ENCODE results near the gene PARVB.

PARVB gene

DNA sequence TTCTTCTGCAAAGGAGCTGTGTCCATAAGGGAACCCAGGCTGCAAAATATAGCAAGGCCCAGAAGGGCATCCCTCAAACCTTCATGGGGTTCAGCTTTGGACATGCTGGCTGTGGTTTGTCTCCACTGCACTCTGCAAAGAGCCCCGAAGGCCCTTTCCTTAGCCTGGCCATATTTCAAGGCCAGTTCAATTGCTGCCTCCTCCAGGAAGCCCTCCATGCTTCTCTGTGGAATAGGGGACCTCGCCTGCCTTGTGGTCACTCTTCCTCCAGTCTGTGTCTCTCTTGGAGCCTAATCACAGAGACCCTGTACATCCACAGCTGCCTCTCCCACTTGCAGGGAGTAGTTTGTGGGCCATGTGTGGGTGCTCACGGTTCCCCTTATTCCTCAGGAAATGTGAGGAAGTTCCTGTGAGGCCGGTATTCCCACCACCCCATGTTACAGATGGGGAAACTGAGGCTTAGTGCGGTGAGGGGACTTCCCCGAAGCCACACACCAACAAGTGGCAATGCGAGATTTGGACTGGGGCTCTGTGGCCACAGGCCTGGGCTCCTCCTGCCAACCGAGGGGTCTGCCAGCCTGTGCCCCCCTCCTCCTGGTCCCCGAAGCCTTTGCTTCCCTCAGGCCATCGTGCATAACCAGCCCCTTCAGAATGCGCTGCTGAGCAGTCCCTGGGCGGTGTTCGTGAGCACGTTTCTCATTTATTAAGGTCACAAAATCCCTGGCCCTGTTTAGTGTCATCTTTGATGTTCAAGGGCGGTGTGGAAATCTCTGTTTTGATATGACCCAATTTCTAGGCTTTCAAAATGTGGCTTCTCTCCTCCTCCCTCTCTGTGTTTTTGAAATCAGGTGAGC lies 65.8 kb downstream of the PARVB start:
- DNase-seq (ENCODE audit: low read depth): no peak

DNA sequence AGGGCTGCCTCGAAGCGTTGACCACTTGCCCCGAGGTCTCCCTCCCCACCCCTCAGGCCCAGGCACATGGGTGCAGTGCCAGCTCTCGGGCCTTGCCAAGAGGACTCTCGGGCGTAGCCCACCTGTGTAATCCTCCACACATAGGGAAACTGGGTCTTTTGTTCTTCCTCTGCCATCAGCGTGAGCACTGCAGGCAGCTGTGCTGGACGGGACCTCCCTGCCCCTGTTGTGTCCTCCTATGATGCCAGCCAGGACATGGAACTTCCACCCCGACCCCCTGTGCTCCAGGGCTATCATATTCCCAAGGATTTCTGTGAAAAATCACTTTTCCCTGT lies 66.4 kb downstream of the PARVB start:
- DNase-seq (ENCODE audit: low read depth): no peak

DNA sequence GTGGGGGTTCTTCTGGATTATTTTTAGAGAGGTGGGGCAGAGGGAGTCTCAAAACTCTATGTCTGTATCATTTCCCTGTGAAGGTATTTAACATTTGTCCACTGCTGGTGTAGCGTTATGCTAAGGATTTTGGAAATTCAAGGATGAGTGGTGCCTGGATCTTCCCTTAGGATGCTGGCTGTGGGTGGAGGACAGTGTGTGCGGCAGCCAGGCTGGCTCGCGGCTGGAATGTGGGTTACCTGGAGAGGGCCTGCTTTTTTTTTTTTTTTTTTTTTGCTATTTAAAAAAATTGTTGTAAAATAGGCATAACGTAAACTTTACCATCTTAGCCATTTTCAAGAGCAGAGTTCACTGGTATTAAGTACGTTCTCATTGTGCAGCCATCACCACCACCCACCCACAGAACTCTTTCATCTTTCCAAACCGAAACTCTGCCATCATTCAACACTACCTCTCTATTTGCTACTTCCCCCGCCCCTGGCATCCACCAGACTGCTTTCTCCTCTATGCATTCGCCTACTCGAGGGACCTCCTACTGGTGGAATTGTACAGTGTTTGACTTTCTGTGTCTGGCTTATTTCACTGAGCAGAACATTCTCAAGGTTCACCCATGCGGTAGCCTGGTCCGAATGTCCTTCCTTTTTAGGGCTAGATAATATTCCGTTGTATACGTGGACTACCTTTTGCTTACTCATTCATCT lies 67.1 kb downstream of the PARVB start:
- no peak for DNase-seq (ENCODE audit: low read depth)

DNA sequence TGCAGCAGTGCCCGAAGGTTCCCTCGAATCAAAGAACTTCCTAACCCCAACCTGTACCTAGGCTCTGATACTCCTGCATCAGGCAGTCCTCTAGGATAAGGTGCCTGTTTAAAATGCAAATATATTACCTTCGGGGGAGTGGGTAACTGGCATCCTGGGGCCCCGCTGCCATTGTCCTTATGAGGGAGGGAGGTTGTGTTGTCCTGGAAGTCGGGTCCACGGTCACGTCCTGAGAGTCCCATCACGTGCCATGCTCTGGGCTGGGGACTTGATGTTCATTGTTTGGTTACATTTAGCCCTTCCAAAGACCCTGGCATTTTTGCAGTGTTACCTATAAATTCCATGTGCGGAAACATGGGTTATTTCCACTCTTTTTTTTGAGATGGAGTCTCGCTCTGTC lies 67.6 kb downstream of the PARVB start:
- DNase-seq (ENCODE audit: low read depth): no peak

DNA sequence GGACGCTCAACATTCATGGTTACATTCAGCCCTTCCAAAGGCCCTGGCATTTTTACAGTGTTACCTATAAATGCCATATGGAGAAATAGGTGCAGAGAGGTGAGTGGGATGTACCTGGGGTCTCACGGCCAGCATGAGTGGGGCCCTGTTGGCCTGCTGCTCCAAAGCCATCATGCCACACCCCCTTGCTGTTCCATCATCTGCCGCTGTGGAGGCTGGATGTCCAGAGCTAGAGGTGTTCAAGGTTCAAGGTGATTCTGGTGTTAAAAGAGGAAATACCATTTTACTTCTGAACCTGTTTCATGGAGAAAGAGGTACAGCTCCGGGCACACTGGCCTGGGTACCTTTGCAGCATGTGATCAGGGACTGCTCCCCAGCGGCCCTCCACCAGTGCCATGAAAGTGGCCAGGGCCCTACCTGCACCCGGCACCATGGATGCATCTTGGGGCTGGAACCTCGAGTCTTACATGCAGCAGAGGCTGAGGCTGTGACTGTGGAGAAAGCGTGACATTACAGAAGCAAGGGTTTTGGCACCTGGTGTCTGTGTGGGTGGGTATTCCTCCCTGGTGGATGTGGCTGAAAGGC lies 68.6 kb downstream of the PARVB start:
- DNase-seq (ENCODE audit: low read depth): no peak

DNA sequence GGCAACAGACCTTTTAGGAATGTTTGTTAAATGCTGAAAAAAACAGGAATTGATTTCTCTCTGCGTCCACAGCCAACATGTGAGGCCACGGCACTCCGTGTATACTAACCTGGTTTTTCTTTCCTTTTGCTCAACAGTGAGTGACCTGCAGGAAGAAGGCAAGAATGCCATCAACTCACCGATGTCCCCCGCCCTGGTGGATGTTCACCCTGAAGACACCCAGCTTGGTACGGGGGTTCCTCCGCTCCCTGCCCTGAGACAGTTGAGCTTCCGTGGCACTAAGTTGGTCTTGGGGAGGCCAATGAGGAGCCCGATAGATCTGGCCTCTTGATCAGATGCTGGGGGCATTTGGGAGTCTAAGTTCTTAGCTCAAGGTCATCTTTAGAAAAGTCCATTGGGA lies 69.7 kb downstream of the PARVB start:
- DNase-seq (ENCODE audit: low read depth): no peak

DNA sequence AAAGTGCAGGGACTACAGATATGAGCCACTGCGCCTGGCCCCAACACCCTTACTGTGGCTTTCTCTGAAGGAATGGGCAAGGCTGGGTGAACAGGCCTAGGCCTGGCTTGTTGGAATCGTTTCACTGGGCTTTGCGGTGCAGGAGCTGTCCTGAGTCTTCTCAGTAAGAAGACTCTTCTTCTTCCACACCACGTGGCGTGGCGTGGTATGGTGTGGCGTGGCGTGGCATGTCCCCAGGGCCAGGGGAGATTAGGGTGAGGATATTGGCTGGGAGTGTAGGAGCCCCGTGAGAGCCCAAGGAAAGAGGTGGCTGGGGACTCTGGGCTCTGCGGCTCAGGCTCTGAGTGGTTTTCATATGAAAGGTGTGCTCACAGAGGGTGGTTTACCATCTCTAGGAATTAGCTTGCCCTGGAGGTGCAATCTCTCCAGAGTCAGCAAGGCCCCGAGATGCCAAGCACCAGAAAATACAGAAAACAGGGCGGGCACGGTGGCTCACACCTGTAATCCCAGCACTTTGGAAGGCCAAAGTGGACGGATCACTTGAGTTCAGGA lies 70.7 kb downstream of the PARVB start:
- no peak for DNase-seq (ENCODE audit: low read depth)

DNA sequence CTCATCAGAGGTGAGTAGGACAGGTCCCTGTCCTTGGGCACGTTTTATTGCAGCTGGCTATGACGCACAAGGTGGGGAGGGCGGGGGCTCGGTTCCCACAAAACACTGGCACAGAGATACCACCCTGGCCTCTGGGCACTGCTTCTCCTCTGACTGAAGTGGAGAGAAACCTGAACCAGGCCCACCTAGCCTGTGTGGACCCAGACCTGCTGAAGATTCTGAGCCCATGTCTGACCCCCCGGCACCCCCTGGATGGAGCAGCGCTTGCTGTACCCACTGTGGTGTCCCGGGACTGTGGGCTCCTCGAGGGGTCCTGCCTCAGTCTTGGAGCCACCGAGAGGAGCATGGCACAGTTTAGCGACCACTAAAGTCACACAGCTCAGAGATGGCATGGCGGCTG lies 72.6 kb downstream of the PARVB start:
- no peak for DNase-seq (ENCODE audit: low read depth)

DNA sequence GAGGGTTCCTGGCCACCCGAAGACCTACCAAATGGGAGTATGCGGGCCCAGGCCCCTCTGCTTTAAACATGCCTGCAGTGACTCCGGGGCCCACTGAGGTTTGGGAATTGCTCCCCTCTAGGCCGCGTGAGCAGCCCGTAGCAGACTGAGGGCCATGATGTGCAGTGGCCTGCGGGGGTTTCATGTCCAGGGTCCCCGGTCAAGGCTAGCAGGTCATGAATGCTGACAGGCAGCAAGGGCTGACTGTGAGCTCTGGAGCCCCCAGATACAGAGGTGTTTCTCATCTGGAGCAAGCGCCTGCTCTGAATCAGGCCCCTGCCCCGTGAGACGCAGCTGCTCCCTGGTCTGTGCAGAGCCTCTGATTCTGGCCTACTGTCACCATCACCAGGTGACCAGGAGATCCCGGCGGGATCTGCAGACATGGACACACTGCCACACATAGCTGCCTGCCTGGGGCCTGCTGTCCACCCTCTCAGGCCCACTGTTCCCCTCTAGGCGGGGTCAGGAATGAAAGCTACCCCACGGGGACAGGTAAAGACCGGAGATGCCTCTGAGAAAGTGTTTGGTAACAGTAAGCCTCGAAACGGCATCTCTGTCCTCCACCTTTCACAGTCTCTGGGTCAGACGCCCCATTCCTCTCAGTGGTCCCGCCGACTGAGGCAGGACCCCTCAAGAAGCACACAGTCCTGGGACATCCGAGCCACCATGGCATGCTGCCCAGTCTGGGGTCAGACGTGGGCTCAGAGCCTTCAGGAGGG lies 73.3 kb downstream of the PARVB start:
- no peak for DNase-seq (ENCODE audit: low read depth)

DNA sequence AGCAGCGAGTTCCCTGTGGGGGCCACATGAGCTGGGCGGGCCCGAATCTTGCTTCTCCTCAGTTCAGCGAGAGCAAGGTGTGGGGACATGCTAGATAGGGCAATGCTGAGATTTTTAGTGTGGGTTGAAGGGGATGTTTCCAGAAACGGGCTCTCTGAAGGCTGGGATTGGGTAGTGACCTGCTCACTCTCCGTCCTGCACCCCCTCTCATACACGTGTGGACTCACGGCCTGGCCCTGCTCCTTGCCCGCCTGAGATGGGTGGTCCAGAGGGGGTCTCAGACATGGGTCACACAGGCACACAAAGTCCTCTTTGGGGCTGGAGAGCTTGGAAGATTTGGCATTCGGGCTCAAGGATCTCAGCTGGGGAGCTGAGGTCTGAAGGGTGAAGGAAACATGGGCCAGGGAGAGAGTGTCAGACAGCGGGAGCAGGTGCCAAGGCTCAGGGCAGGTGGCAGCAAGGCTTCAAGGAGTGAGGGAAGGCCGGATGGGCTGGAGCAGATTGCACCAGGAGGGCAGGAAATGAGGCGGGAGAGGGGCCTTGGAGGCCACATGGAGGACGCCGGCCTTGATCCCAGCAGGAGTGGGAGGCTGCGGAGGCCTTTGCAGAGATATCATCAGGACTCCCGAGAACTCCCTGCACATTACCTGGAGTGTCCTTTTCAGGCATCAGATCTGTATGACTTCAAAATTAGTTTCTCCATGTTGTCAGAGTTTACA lies 74.1 kb downstream of the PARVB start:
- DNase-seq (ENCODE audit: low read depth): no peak

DNA sequence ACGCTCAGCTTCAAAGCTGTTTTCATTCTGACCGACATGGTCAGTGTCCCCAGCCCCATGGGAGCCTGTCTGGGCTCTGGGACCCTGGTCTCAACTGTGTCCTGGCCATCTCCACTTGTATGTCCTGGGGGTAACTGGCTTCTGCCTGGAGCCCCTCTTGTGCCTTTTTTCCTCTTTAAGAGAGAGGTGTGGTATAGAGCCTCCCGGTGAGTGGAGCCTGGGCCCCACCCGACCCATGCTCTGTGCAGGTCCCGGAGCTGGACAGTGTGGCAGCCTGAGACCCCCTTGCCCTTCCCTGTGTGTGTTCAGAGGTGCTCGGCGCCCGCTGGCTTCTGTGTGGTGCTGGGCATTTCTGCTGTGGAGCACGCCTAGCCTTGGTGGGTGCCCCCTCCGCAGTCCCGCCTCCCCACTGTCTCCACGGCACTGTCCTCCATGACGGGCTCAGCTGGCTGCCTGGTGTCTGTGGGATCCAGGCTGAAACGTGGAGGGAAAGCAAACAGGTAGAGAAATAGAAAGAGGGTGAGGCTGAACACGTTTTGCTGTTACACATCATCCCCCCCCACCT lies 74.9 kb downstream of the PARVB start:
- DNase-seq (ENCODE audit: low read depth): no peak

DNA sequence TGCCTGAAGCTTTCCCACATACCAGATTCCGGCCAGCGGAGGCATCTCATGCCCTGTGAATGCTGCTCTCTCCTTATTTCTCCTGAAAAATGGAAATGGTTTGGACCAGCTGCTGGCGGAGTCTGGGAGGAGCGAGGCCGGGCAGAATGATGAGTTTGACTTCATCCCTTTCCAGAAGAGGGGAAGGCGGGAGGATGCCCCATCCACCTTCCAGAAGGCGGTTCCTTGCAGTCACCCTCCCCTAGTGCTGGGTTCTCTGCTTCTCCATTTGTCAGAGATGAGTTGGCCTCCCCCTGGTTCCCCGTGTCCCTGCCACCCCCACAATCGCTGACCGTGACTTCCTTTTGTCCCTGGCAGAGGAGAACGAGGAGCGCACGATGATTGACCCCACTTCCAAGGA lies 75.6 kb downstream of the PARVB start:
- DNase-seq (ENCODE audit: low read depth): no peak

DNA sequence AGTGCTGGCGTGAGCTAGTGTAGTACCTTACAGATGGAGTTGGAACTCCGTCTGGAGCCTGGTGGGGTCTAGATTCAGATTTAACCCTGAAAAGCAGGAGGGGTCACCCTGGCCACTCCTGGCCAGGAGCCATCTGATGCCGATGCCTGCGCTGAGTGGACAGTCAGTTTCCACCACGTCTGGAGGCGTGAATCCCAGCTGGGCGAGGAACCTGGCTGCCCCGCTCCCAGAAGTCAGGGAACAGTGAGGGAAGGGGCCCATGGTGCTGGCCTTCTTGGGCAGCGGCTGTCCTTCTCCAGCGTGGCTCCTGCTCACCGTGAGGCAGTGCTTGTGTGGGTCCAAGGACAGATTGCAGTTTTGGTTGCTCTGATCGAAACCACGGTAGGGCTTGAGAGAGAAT lies 76.3 kb downstream of the PARVB start:
- DNase-seq (ENCODE audit: low read depth): no peak

DNA sequence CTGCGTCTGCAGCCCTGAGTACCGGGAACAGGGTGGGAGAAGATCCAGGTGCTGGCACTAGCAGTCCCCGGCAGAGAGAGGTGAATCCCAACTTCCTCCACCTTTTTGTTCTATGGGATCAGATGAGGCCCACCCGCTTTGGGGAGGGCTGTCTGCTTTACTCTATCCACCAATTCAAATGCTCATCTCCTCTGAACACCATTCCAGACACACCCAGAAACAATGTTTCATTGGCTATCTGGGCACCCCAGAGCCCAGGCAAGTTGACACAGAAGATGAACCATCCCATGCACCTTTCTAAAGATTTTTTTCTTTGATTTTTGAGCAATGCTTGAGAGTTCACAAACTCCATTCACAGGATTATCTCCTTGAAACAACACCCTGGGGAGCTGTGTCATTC lies 78.0 kb downstream of the PARVB start:
- no peak for DNase-seq (ENCODE audit: low read depth)

DNA sequence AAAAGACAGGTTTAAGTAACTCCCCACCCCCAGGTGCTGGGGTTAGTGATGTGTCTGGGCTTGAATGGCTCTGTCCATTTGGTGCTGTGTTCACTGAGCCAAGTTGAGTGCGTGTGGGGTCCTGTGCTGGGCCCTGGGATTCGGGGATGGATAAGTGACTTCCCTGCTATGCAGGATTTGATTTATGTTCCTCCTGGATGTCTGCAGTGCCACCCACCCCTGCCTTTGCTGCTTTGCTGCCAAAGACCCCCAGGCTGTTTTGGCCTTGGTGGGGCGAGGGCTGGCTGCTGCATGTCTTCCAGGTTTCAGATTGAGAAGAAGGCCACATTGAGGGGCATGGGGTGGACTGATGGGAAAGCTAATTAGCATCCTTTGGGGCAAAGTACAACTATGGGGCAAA lies 78.8 kb downstream of the PARVB start:
- no peak for DNase-seq (ENCODE audit: low read depth)

DNA sequence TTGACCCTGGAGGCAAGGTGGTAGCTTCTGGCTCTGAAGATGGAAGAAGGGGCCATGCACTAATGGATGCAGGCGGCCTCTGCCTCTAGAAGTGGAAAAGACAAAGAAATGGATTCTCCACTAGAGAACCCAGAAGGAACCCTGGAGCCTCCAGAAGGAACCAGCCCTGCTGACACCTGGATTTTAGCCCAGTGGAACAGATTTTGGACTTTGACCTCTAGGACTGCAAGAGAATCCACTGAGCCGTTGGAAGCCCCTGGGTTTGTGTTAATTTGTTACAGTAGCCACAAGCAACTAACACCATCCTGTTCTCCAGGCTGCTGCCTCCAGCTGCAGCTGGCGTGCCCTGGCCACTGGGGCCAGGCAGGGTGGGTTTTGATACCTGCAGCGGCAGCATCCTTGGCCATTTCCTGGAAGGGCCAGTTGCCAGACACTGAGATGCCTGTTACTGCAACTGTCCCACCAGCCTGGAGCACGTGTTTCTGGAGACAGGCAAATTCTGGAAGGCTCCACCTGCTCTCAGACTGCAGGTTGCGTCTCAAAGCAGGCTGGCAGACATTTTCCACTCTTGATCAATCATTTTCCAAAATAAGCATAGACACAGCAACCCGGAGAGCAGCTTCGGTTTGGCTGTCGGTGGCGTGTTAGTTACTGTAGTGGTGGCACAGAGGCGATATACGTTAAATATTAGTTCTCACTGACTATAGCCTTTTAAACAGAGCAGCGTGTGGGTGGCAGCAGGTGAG lies 79.8 kb downstream of the PARVB start:
- DNase-seq (ENCODE audit: low read depth): no peak

DNA sequence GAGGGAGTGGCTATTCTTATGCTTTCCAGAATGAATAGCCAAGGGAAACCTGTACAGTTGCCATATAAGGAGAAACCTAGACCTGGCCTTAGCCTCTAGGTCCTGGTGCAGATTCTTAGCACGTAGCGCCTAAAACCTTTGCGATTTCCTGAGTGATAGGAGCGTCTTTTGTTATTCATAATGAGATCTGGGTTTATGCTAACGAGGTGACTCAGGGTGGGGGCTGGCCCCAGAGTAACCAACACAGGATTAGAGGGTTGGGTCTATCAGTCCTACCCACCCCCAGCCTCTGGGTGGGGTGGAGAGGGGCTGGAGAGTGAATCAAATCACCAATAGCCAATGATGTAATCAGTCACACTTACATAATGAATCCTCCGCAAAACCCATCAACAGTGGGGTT lies 83.2 kb downstream of the PARVB start:
- DNase-seq (ENCODE audit: low read depth): no peak

DNA sequence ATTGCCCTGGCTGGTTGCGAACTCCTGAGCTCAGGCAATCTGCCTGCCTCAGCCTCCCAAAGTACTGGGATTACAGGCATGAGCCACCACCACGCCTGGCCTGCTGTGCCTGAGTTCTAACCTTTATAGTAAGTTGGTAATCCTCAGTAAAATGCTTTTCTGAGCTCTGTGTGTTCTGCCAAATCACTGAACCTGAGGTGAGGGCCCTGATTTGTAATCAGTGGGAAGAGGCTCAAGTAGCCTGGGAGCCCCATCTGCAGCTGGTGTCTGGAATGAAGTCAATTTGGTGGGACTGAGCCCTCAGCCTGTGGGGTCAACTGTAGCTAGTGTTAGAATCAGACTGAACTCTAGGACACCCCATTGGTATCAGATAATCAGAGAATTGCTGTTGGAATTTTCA lies 84.0 kb downstream of the PARVB start:
- no peak for DNase-seq (ENCODE audit: low read depth)

DNA sequence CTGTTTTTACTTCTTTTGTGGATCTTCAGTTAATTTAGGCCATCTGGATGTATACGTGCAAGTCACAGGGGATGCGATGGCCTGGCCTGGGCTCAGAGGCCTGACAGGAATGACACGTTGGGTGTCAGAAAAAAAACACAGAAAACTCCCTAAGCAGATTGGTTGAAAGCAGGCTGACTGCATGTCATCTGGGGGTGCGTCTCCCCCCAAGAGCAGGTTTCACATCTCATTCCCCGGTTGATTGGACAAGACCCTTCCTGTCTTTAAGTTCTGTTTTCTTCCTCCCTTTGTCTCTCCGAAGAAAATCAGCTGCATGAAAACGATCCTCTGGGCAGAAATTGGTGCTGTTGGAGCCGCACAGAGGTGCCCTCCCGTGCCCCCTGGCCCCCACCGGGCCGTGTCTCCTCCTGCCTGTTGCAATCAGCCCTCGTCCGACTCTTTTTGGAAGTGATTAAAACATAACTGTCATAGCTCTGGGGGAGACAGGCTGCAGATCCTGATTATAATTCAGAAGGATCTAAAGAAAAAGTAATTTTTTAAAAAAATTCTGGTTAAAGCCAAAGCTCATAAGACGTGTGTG lies 84.8 kb downstream of the PARVB start:
- no peak for DNase-seq (ENCODE audit: low read depth)

DNA sequence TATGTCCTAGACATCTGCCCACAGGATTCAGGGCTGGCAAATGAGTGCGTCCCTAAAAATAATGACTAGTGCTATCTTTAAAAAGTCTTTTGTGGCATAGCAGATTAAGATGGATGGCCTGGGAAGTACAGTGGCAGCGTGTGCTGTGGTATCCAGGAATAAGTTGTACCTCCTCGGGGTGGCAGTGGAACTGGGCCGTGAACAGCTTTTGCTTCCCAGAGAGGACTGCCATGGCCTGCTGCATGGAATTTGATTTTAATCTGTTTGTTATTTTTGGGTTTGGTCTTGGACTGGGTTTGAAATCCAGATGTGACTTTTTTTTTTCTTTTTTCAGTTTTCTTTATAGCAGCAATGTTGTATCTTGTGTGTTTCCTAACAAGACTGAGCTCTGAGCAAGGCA lies 85.3 kb downstream of the PARVB start:
- no peak for DNase-seq (ENCODE audit: low read depth)

Data from activated T-helper 9 cell treated with anti-CD3 and anti-CD28 coated beads, Interleukin-2, amount 50 U/mL, for 16 hours (primary cell).